ENCODE results near the gene VWA3B. TPM values are rescaled to one million over a fixed set of nuclear protein-coding genes. Genes with fewer than 3 reads are reported as not detected.

The VWA3B gene
- total and polyA plus RNA-seq, 2 of the 4 experiments (the other 2 are of a cell fraction): not detected

GRCh38 chr2:98324181-98324580 is 237.2 kb downstream of the VWA3B start:
- ATAC-seq (ENCODE audit: low read depth) (no peak; the same call in 1 of the 2 replicates), DNase-seq (peak; percentile 56)
- in situ Hi-C loops (cut with MboI; ENCODE audit: low sequenced_read_pairs): no loop called here

More at GRCh38 chr2:98324181-98324580, 237.2 kb downstream of the VWA3B start:
- Histone ChIP-seq H2AK5ac (ENCODE audit: low read depth, low read length) (no peak overlapping the region), H3K4me2 (ENCODE audit: low read depth, low read length) (no peak overlapping the region), H3K9ac (ENCODE audit: low read depth, low read length) (no peak overlapping the region), H2AFZ (replicated peaks; ENCODE audit: low read length, poor library complexity) (no peak overlapping the region), H4K91ac (ENCODE audit: insufficient read depth, low read depth, low read length) (no peak overlapping the region), H4K8ac (ENCODE audit: low read depth in 2 of 2, low read length in 2 of 2) (no peak overlapping the region), H3K14ac (replicated peaks; ENCODE audit: low read depth, low read length) (no peak overlapping the region), H3K4me1 (ENCODE audit: control insufficient read depth, insufficient read depth, low read length) (peaks cover 3% of the 10 kb centered on the region; the same call in 1 of the 2 replicates), H2BK15ac (ENCODE audit: low read depth, low read length) (no peak overlapping the region), H3K79me1 (ENCODE audit: low read depth in 1 of 2, low read length in 2 of 2) (no peaks in the 10 kb centered on the region), H2BK5ac (ENCODE audit: low read depth, low read length, poor library complexity, severe bottlenecking) (no peak overlapping the region), H3K27ac (ENCODE audit: insufficient read depth, low read length) (no peak overlapping the region), H3K56ac (ENCODE audit: extremely low read depth, insufficient read depth, low read length) (no peak overlapping the region), H2BK120ac (ENCODE audit: low read depth, low read length) (no peak overlapping the region), H3K9me1 (ENCODE audit: insufficient read depth, low read length) (no peaks in the 10 kb centered on the region), H3K18ac (ENCODE audit: low read depth, low read length) (no peak overlapping the region), H3K27me3 (ENCODE audit: control insufficient read depth, insufficient read depth, low read length) (no peaks in the 10 kb centered on the region), H3K36me3 (ENCODE audit: control insufficient read depth, insufficient read depth, low read length) (no peaks in the 10 kb centered on the region), H2BK20ac (ENCODE audit: low read depth, low read length) (no peak overlapping the region), H3K4ac (ENCODE audit: low read depth, low read length) (no peak overlapping the region), H3K9me3 (ENCODE audit: control insufficient read depth, insufficient read depth, low read length) (peaks cover 7% of the 10 kb centered on the region), H3K23ac (ENCODE audit: low read depth, low read length) (no peak overlapping the region), H4K5ac (ENCODE audit: low read depth, low read length) (no peak overlapping the region), H4K20me1 (ENCODE audit: insufficient read depth, low read length) (no peaks in the 10 kb centered on the region), H2AK9ac (replicated peaks; ENCODE audit: low read depth, low read length, poor library complexity) (no peak overlapping the region), H3K4me3 (ENCODE audit: insufficient read depth, low read depth, low read length) (no peak overlapping the region)
- CTCF ChIA-PET: interaction anchor here (1.1 kb wide), 1 partner anchor 55 kb away, joined by 3 read pairs; no protein-coding TSS in a partner anchor
- POLR2A ChIA-PET (ENCODE audit: unreplicated experiment): no interaction called here
- WGBS, 2 experiments (ENCODE audit: extremely low coverage in 2 of 2, insufficient read length in 1 of 2): no CpG with 5 or more reads among the region's 2 CpGs
- peak; percentile 57; the same call in 1 of the 2 replicates for TF ChIP-seq CEBPB (IDR thresholded peaks at IDR 0.05; ENCODE audit: low read depth, low read length)
- no peak for TF ChIP-seq CHD1 (IDR thresholded peaks at IDR 0.05; ENCODE audit: low read depth, low read length)
- intact Hi-C loops (cut with micrococcal nuclease) (no loop called here), dilution Hi-C loops (cut with HindIII; ENCODE audit: low sequenced_read_pairs, unreplicated experiment) (no loop called here)
- BruUV-seq (replicated peaks): no TSS peak

All from IMR-90 (cell line).